Tibial nerve (tissue), 3 donors: ENCODE data around the gene FNDC3B.

ENCODE experiments used
- POLR2A ChIP-seq, 2 donors: fragments of 450-650 bp; IDR thresholded peaks; one replicate each; pipeline ENCODE4 v1.6.1; 2017; ENCODE audit warnings: antibody characterized with exemption in 2 of 2, mild to moderate bottlenecking in 2 of 2, moderate library complexity in 2 of 2
- TF ChIP-seq, protein P1 (sequence below), 5 experiments: fragments of 200-600 bp in 3 of 5; fragments of 450-650 bp in 2 of 5; sonication (generic) in 3 of 5; IDR thresholded peaks; one replicate each; pipeline ENCODE4 v1.5.1; 2016 to 2019; ENCODE audit warnings: antibody characterized with exemption in 5 of 5, mild to moderate bottlenecking in 3 of 5, moderate library complexity in 2 of 5

DNA sequence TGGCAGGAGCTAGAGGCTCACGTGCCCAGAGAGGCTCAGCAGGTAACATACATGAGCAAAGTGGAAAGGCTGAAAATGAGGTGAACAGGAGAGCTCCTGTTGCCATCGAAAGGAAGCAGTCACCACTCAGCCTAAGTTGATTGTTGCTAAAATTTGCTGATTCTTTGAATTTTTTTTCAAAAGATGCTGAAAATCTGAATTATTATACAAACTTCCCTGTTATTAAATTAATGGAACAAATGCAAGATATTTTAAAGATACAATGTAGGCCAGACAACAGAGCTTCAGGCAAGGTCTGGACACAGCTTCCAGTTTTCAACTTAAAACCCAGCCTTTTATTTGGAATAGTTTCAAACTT is 257.6 kb downstream of the FNDC3B start:
- TF ChIP-seq, protein P1, sequence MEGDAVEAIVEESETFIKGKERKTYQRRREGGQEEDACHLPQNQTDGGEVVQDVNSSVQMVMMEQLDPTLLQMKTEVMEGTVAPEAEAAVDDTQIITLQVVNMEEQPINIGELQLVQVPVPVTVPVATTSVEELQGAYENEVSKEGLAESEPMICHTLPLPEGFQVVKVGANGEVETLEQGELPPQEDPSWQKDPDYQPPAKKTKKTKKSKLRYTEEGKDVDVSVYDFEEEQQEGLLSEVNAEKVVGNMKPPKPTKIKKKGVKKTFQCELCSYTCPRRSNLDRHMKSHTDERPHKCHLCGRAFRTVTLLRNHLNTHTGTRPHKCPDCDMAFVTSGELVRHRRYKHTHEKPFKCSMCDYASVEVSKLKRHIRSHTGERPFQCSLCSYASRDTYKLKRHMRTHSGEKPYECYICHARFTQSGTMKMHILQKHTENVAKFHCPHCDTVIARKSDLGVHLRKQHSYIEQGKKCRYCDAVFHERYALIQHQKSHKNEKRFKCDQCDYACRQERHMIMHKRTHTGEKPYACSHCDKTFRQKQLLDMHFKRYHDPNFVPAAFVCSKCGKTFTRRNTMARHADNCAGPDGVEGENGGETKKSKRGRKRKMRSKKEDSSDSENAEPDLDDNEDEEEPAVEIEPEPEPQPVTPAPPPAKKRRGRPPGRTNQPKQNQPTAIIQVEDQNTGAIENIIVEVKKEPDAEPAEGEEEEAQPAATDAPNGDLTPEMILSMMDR (IDR thresholded peaks at IDR 0.05): no peak
- TF ChIP-seq POLR2A (IDR thresholded peaks at IDR 0.05): no peak
